Transverse colon (tissue), 3 donors: Measurements from ENCODE around the gene BCAP29.

ENCODE experiments used
- POLR2A ChIP-seq: fragments of 450-650 bp; IDR thresholded peaks from one replicate; pipeline ENCODE4 v1.6.1; 2016; ENCODE audit warnings: antibody characterized with exemption, mild to moderate bottlenecking, moderate library complexity
- TF ChIP-seq, protein P1 (sequence below), 5 experiments: fragments of 200-600 bp in 3 of 5; fragments of 450-650 bp in 2 of 5; sonication (generic) in 3 of 5; IDR thresholded peaks; 1 replicate in 2 of 5; 2 replicates in 3 of 5; pipeline ENCODE4 v1.5.1; 2016 to 2017; ENCODE audit warnings: antibody characterized with exemption in 5 of 5, inconsistent platforms in 3 of 5, mild to moderate bottlenecking in 2 of 5, moderate library complexity in 1 of 5

- TF ChIP-seq POLR2A: no peak
- TF ChIP-seq, protein P1, sequence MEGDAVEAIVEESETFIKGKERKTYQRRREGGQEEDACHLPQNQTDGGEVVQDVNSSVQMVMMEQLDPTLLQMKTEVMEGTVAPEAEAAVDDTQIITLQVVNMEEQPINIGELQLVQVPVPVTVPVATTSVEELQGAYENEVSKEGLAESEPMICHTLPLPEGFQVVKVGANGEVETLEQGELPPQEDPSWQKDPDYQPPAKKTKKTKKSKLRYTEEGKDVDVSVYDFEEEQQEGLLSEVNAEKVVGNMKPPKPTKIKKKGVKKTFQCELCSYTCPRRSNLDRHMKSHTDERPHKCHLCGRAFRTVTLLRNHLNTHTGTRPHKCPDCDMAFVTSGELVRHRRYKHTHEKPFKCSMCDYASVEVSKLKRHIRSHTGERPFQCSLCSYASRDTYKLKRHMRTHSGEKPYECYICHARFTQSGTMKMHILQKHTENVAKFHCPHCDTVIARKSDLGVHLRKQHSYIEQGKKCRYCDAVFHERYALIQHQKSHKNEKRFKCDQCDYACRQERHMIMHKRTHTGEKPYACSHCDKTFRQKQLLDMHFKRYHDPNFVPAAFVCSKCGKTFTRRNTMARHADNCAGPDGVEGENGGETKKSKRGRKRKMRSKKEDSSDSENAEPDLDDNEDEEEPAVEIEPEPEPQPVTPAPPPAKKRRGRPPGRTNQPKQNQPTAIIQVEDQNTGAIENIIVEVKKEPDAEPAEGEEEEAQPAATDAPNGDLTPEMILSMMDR (IDR thresholded peaks at IDR 0.05): no peak
Measured at GRCh38 chr7:107643938-107644308, 63.9 kb downstream of the BCAP29 start.
